IMR-90 (cell line): ENCODE data around the gene SH3BP2.

Experiments used
- CEBPB ChIP-seq: IDR thresholded peaks from 2 replicates; pipeline ENCODE4 v1.6.1; 2012; ENCODE audit warnings: low read depth, low read length, improper control_type of control experiment
- CTCF ChIP-seq: conservative IDR thresholded peaks from 2 replicates; pipeline ENCODE4 v1.5.1; 2012; ENCODE audit warnings: mild to moderate bottlenecking, low read depth, low read length, improper control_type of control experiment
- ELK1 ChIP-seq: fragments of 150-350 bp; IDR thresholded peaks from 2 replicates; pipeline ENCODE4 v1.6.1; 2016; ENCODE audit warnings: low read depth, mild to moderate bottlenecking, low read length, moderate library complexity, borderline replicate concordance
- RAD21 ChIP-seq: IDR thresholded peaks from 2 replicates; pipeline ENCODE4 v1.6.1; 2012; ENCODE audit warnings: low read length, improper control_type of control experiment

- TF ChIP-seq CTCF, result no peak
- TF ChIP-seq CEBPB, result no peak
- TF ChIP-seq ELK1, result no peak
- no peak for TF ChIP-seq RAD21
Measured at GRCh38 chr4:2873329-2873728, 80.4 kb downstream of the SH3BP2 start.
